Measurements from ENCODE around the gene EXOC8.

DNA sequence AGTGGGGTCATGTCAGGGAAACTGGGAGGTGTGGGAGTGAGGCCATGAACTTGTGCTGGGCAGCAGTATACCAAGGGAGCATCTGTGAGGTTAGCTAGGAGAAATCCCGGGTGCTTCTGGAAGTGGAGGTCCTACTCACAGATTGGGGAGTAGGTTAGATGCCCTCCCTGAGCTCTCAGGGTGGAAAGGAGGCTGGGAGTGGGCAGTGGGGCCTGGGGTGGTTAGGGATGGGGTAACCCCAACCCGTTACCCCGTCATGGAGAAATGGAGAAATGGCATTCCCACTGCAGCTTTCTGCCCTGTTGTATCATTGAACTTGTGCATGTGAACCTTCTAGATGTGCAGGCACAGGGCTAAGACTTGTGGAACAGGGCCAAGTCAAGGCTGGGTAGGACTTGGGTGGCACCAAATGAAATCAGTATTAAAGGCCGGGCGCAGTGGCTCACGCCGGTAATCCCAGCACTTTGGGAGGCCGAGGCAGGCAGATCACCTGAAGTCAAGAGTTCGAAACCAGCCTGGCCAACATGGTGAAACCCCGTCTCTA, 27.2 kb downstream of the EXOC8 start:
- no peak for TF ChIP-seq EZH2 (IDR thresholded peaks at IDR 0.05; ENCODE audit: borderline replicate concordance, low read length)
- TF ChIP-seq, protein P1, sequence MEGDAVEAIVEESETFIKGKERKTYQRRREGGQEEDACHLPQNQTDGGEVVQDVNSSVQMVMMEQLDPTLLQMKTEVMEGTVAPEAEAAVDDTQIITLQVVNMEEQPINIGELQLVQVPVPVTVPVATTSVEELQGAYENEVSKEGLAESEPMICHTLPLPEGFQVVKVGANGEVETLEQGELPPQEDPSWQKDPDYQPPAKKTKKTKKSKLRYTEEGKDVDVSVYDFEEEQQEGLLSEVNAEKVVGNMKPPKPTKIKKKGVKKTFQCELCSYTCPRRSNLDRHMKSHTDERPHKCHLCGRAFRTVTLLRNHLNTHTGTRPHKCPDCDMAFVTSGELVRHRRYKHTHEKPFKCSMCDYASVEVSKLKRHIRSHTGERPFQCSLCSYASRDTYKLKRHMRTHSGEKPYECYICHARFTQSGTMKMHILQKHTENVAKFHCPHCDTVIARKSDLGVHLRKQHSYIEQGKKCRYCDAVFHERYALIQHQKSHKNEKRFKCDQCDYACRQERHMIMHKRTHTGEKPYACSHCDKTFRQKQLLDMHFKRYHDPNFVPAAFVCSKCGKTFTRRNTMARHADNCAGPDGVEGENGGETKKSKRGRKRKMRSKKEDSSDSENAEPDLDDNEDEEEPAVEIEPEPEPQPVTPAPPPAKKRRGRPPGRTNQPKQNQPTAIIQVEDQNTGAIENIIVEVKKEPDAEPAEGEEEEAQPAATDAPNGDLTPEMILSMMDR (IDR thresholded peaks at IDR 0.05; ENCODE audit: low read length): no peak
